A549 (cell line): ENCODE measurements around the gene ABCB4. TPM values are rescaled to one million over a fixed set of nuclear protein-coding genes. Genes with fewer than 3 reads are reported as not detected.

ENCODE experiments used
- ATAC-seq, 2 experiments: fragments of 200-7000 bp in 1 of 2; fragments of >200 bp in 1 of 2; cut with Nextera tagmentation in 1 of 2; cut with Tn5 transposase in 1 of 2; 3 replicates each; pipeline versions ENCODE4 v1.8.0 to v1.9.1; 2018 to 2020; ENCODE audit warnings: mild to moderate bottlenecking in 1 of 2, moderate library complexity in 1 of 2
- CTCF ChIA-PET: fragments of 300-600 bp; sonication (Branson Sonifier 250); formaldehyde crosslinking; extraction: SDS; loops from one replicate; lab custom pipeline; 2021; ENCODE audit warnings: antibody characterized with exemption, inconsistent platforms; lab: Yijun Ruan, JAX
- POLR2A ChIA-PET: fragments of 350-600 bp; formaldehyde crosslinking; extraction: SDS; loops from one replicate; lab custom pipeline; 2021; ENCODE audit warnings: antibody characterized with exemption, inconsistent platforms; lab: Yijun Ruan, JAX
- DNase-seq, 2 experiments: peaks; one replicate each; pipeline versions ENCODE4 v3.0.0 to v3.0.0-alpha.2; 2011 to 2016; ENCODE audit warnings: low read depth in 1 of 2, low spot score in 1 of 2
- FAIRE-seq: peaks from 2 replicates; lab custom pipeline; 2011; peaks lifted over from hg19 to GRCh38; lab: Jason Lieb, UNC
- H3K27ac ChIP-seq, 2 experiments: fragments of >200 bp; sonication (Bioruptor Twin); formaldehyde crosslinking; 3 replicates each; pipeline ENCODE4 v1.5.1; 2016 to 2017
- H3K4me1 ChIP-seq: fragments of >200 bp; sonication (Bioruptor Twin); formaldehyde crosslinking; 3 replicates; pipeline ENCODE4 v1.6.1; 2016
- H3K4me2 ChIP-seq: fragments of >200 bp; sonication (Bioruptor Twin); formaldehyde crosslinking; 3 replicates; pipeline ENCODE4 v1.6.1; 2016
- H3K4me3 ChIP-seq: fragments of >200 bp; sonication (Bioruptor Twin); formaldehyde crosslinking; 3 replicates; pipeline ENCODE4 v1.5.1; 2016
- H3K9me3 ChIP-seq: fragments of >200 bp; sonication (Bioruptor Twin); formaldehyde crosslinking; 3 replicates; pipeline ENCODE4 v1.6.1; 2016
- ATOH8 ChIP-seq: fragments of 250-450 bp; sonication (Bioruptor Pico); IDR thresholded peaks from 2 replicates; pipeline ENCODE4 v1.5.0; 2020; ENCODE audit warnings: low read depth, mild to moderate bottlenecking, moderate library complexity
- BCL3 ChIP-seq: fragments of >200 bp; sonication (Bioruptor Twin); formaldehyde crosslinking; IDR thresholded peaks from 3 replicates; pipeline ENCODE4 v1.6.1; 2016
- CBX8 ChIP-seq: fragments of 200-600 bp; sonication (generic); IDR thresholded peaks from 2 replicates; pipeline ENCODE4 v1.6.1; 2016
- CHD2 ChIP-seq: fragments of 150-350 bp; IDR thresholded peaks from 2 replicates; pipeline ENCODE4 v1.6.1; 2014; ENCODE audit warnings: low read length; ENCODE audit not compliant: partially characterized antibody
- CTCF ChIP-seq: fragments of >200 bp; sonication (Bioruptor Twin); formaldehyde crosslinking; IDR thresholded peaks from 3 replicates; pipeline ENCODE4 v1.5.1; 2016
- E2F6 ChIP-seq: IDR thresholded peaks from 2 replicates; pipeline ENCODE4 v1.6.1; 2012; ENCODE audit warnings: low read depth, borderline replicate concordance
- EP300 ChIP-seq, 2 experiments: fragments of >200 bp; sonication (Bioruptor Twin); formaldehyde crosslinking; IDR thresholded peaks; 2 replicates in 1 of 2; 3 replicates in 1 of 2; pipeline ENCODE4 v1.6.1; 2016 to 2017
- FOSL2 ChIP-seq, 2 experiments: fragments of 450-650 bp in 1 of 2; fragments of >200 bp in 1 of 2; sonication (Bioruptor Twin) in 1 of 2; formaldehyde crosslinking; IDR thresholded peaks; 2 replicates each; pipeline versions ENCODE4 v1.5.0 to v1.6.1; 2016 to 2020; ENCODE audit warnings: mild to moderate bottlenecking in 1 of 2, moderate library complexity in 1 of 2
- HMGXB4 ChIP-seq: fragments of 250-450 bp; sonication (Bioruptor Pico); IDR thresholded peaks from 2 replicates; pipeline ENCODE4 v1.5.0; 2021; ENCODE audit warnings: mild to moderate bottlenecking, moderate library complexity, borderline replicate concordance
- HOXA7 ChIP-seq: fragments of 250-450 bp; sonication (Bioruptor Pico); IDR thresholded peaks from 2 replicates; pipeline ENCODE4 v1.5.0; 2020; ENCODE audit warnings: mild to moderate bottlenecking, moderate library complexity
- KDM5A ChIP-seq: fragments of 200-600 bp; sonication (generic); IDR thresholded peaks from 2 replicates; pipeline ENCODE4 v1.6.1; 2016; ENCODE audit warnings: antibody characterized with exemption, mild to moderate bottlenecking
- NFE2L2 ChIP-seq: fragments of 150-350 bp; conservative IDR thresholded peaks from 2 replicates; pipeline ENCODE4 v1.6.1; 2014; ENCODE audit warnings: low read length
- POLR2A ChIP-seq: IDR thresholded peaks from 2 replicates; pipeline ENCODE4 v1.6.1; 2012; ENCODE audit warnings: mild to moderate bottlenecking, low read length
- POLR2AphosphoS2 ChIP-seq: conservative IDR thresholded peaks from 2 replicates; pipeline ENCODE4 v1.6.1; 2012; ENCODE audit warnings: low read length, improper control_type of control experiment, inconsistent platforms
- RAD21 ChIP-seq, 2 experiments: fragments of >200 bp in 1 of 2; sonication (Bioruptor Twin) in 1 of 2; formaldehyde crosslinking in 1 of 2; IDR thresholded peaks in 1 of 2; conservative IDR thresholded peaks in 1 of 2; 2 replicates in 1 of 2; 3 replicates in 1 of 2; pipeline ENCODE4 v1.6.1; 2012 to 2018; ENCODE audit warnings: inconsistent platforms in 1 of 2
- REST ChIP-seq: fragments of 200-600 bp; sonication (generic); IDR thresholded peaks from 2 replicates; pipeline ENCODE4 v1.6.1; 2016; ENCODE audit warnings: antibody characterized with exemption, mild to moderate bottlenecking, moderate library complexity
- RFX5 ChIP-seq: fragments of 450-650 bp; IDR thresholded peaks from 2 replicates; pipeline ENCODE4 v1.7.1; 2014; ENCODE audit warnings: antibody characterized with exemption, mild to moderate bottlenecking, moderate library complexity
- SMC3 ChIP-seq: fragments of >200 bp; sonication (Bioruptor Twin); formaldehyde crosslinking; IDR thresholded peaks from 3 replicates; pipeline ENCODE4 v1.6.1; 2018; ENCODE audit warnings: inconsistent platforms
- ZFP36 ChIP-seq: fragments of 450-650 bp; IDR thresholded peaks from 2 replicates; pipeline ENCODE4 v1.6.1; 2014; ENCODE audit warnings: borderline replicate concordance; ENCODE audit not compliant: partially characterized antibody
- ZNF302 ChIP-seq: fragments of 250-450 bp; sonication (Bioruptor Pico); IDR thresholded peaks from 2 replicates; pipeline ENCODE4 v1.9.0; 2021; ENCODE audit warnings: inconsistent platforms, mild to moderate bottlenecking, moderate library complexity
- ZSCAN20 ChIP-seq: fragments of 250-450 bp; sonication (Bioruptor Pico); IDR thresholded peaks from 2 replicates; pipeline ENCODE4 v1.8.0; 2022; ENCODE audit warnings: mild to moderate bottlenecking, moderate library complexity
- WGBS: methylation state at CpG from one replicate; pipeline ENCODE4 v1.1.6; 2017; ENCODE audit errors: missing lambda C conversion rate; 5-methylcytosine and 5-hydroxymethylcytosine counted together
- polyA plus RNA-seq, 4 experiments: library from polyadenylated mRNA; depleted of rRNA in 3 of 4; stranded (reverse); fragments of >200 nt; fragmentation: RNase III in 1 of 4; extraction: RNeasy Plus Mini Kit Qiagen cat#74134 plus additional on column Dnase treatment in 1 of 4; gene quantifications; 2 replicates in 3 of 4; 3 replicates in 1 of 4; pipeline ENCODE4 v1.2.3, GENCODE V29; 2011 to 2017

Gene ABCB4
- polyA plus RNA-seq, 2 of the 4 experiments (the other 2 are of a cell fraction), result 0.12 TPM; not detected in 1

GRCh38 chr7:87506246-87507180 is 31.0 kb upstream of the ABCB4 start:
- CTCF ChIA-PET, result interaction anchor here (1.0 to 2.9 kb wide), 8 partner anchors 10 to 605 kb away, joined by 3 to 11 read pairs (median 4); no protein-coding TSS in a partner anchor
- peak in 1 of 2 experiments; percentile 24 for DNase-seq
- H3K4me3 ChIP-seq, result no peak overlapping the region
- H3K9me3 ChIP-seq, result no peaks in the 10 kb centered on the region
- 53% methylated on average over 3 of the region's 3 CpGs for WGBS
- peak in 1 of 2 experiments; percentile 27; a peak in 1 of 6 replicates for ATAC-seq
- peak; percentile 56 for TF ChIP-seq CTCF
- peak; percentile 38; the same call in 2 of the 3 replicates for TF ChIP-seq SMC3
- TF ChIP-seq RAD21 (conservative IDR thresholded peaks at IDR 0.05 in 1 of 2, IDR thresholded peaks at IDR 0.05 in 1 of 2), result peak; percentile 63 to 65; a peak in 4 of 5 replicates
- TF ChIP-seq ZSCAN20, result no peak
- POLR2A ChIA-PET, result no interaction called here
- H3K27ac ChIP-seq, result no peak overlapping the region
- H3K4me1 ChIP-seq, result no peaks in the 10 kb centered on the region
- H3K4me2 ChIP-seq, result no peak overlapping the region
- FAIRE-seq, result no peak

GRCh38 chr7:87505557-87506245 is 30.2 kb upstream of the ABCB4 start:
- Histone ChIP-seq H3K27ac (no peak overlapping the region), H3K4me1 (no peaks in the 10 kb centered on the region), H3K4me3 (no peak overlapping the region), H3K9me3 (no peaks in the 10 kb centered on the region), H3K4me2 (no peak overlapping the region)
- TF ChIP-seq RFX5 (no peak), CBX8 (no peak), KDM5A (no peak), FOSL2 (IDR thresholded peaks at IDR 0.05) (no peak), FOSL2 (CRISPR knock-in tag; IDR thresholded peaks at IDR 0.05) (no peak), ATOH8 (CRISPR knock-in tag) (no peak), ZNF302 (CRISPR knock-in tag) (no peak), NFE2L2 (no peak), HOXA7 (CRISPR knock-in tag) (no peak), E2F6 (no peak), POLR2A (no peak), RAD21 (conservative IDR thresholded peaks at IDR 0.05 in 1 of 2, IDR thresholded peaks at IDR 0.05 in 1 of 2) (no peak), REST (no peak), POLR2AphosphoS2 (no peak), CHD2 (no peak), ZFP36 (no peak), BCL3 (no peak), EP300 (IDR thresholded peaks at IDR 0.05) (no peak), HMGXB4 (CRISPR knock-in tag) (no peak)
- ChIA-PET POLR2A (no interaction called here), CTCF (interaction anchor here (0.9 to 2.9 kb wide), 8 partner anchors 11 to 606 kb away, joined by 3 to 11 read pairs (median 4); no protein-coding TSS in a partner anchor)
- ATAC-seq, result no peak
- DNase-seq, result no peak
- 33% methylated on average over 5 of the region's 5 CpGs for WGBS
- no peak for FAIRE-seq
